Liver (tissue), 9 donors: Measurements from ENCODE around the gene RTEL1. TPM values are rescaled to one million over a fixed set of nuclear protein-coding genes. Genes with fewer than 3 reads are reported as not detected.

Source experiments
- DNase-seq: peaks from one replicate; pipeline ENCODE4 v3.0.0-alpha.2; 2017; ENCODE audit warnings: low spot score
- H3K27ac ChIP-seq, 2 donors: one replicate each; pipeline ENCODE4 v1.7.0; 2013; ENCODE audit warnings: inconsistent platforms in 2 of 2, low read length in 2 of 2, control low read depth in 1 of 2, low read depth in 1 of 2, mild to moderate bottlenecking in 1 of 2
- H3K27me3 ChIP-seq, 4 donors: one replicate each; pipeline versions ENCODE4 v1.6.1 to v1.7.0; 2013; ENCODE audit warnings: low read length in 3 of 4, inconsistent platforms in 1 of 4, mild to moderate bottlenecking in 1 of 4, moderate library complexity in 1 of 4; ENCODE audit not compliant: control insufficient read depth in 4 of 4, insufficient read depth in 4 of 4
- H3K36me3 ChIP-seq, 4 donors: one replicate each; pipeline versions ENCODE4 v1.6.1 to v1.7.0; 2013; ENCODE audit warnings: low read length in 3 of 4, mild to moderate bottlenecking in 3 of 4, low read depth in 1 of 4, moderate library complexity in 1 of 4; ENCODE audit not compliant: control insufficient read depth in 4 of 4, insufficient read depth in 3 of 4
- H3K4me1 ChIP-seq, 4 donors: one replicate each; pipeline versions ENCODE4 v1.6.1 to v1.7.0; 2013; ENCODE audit warnings: low read length in 3 of 4, mild to moderate bottlenecking in 3 of 4, moderate library complexity in 1 of 4; ENCODE audit not compliant: control insufficient read depth in 4 of 4, insufficient read depth in 4 of 4
- H3K4me3 ChIP-seq, 3 donors: one replicate each; pipeline versions ENCODE4 v1.6.1 to v1.7.0; 2013; ENCODE audit warnings: low read length in 3 of 3, control low read depth in 1 of 3, low read depth in 1 of 3, mild to moderate bottlenecking in 1 of 3
- H3K9ac ChIP-seq, 2 donors: one replicate each; pipeline ENCODE4 v1.7.0; 2013; ENCODE audit warnings: low read length in 2 of 2, mild to moderate bottlenecking in 2 of 2, moderate library complexity in 2 of 2, control low read depth in 1 of 2, low read depth in 1 of 2
- H3K9me3 ChIP-seq, 4 donors: one replicate each; pipeline versions ENCODE4 v1.6.1 to v1.7.0; 2013; ENCODE audit warnings: low read length in 3 of 4; ENCODE audit not compliant: control insufficient read depth in 4 of 4
- FOXA1 ChIP-seq: IDR thresholded peaks from 2 replicates; pipeline ENCODE4 v1.6.1; 2016; ENCODE audit warnings: antibody characterized with exemption
- FOXA2 ChIP-seq: IDR thresholded peaks from 2 replicates; pipeline ENCODE4 v1.6.1; 2016; ENCODE audit warnings: antibody characterized with exemption
- GABPA ChIP-seq, 2 donors: IDR thresholded peaks in 1 of 2; conservative IDR thresholded peaks in 1 of 2; 2 replicates each; pipeline ENCODE4 v1.6.1; 2016; ENCODE audit warnings: antibody characterized with exemption in 2 of 2, mild to moderate bottlenecking in 1 of 2, moderate library complexity in 1 of 2
- HNF4A ChIP-seq, 2 donors: conservative IDR thresholded peaks; 2 replicates each; pipeline ENCODE4 v1.6.1; 2016; ENCODE audit warnings: antibody characterized with exemption in 2 of 2, mild to moderate bottlenecking in 2 of 2
- HNF4G ChIP-seq: IDR thresholded peaks from 2 replicates; pipeline ENCODE4 v1.6.1; 2016; ENCODE audit warnings: antibody characterized with exemption
- JUND ChIP-seq, 2 donors: IDR thresholded peaks; 2 replicates each; pipeline ENCODE4 v1.6.1; 2016; ENCODE audit warnings: antibody characterized with exemption in 2 of 2
- NR2F2 ChIP-seq: IDR thresholded peaks from 2 replicates; pipeline ENCODE4 v1.6.1; 2016; ENCODE audit warnings: antibody characterized with exemption
- RAD21 ChIP-seq, 2 donors: IDR thresholded peaks; 2 replicates each; pipeline ENCODE4 v1.6.1; 2016; ENCODE audit warnings: antibody characterized with exemption in 2 of 2, mild to moderate bottlenecking in 2 of 2
- SP1 ChIP-seq: IDR thresholded peaks from 2 replicates; pipeline ENCODE4 v1.6.1; 2018; ENCODE audit warnings: antibody characterized with exemption, mild to moderate bottlenecking
- TAF1 ChIP-seq: conservative IDR thresholded peaks from 2 replicates; pipeline ENCODE4 v1.6.1; 2016; ENCODE audit warnings: antibody characterized with exemption, mild to moderate bottlenecking
- YY1 ChIP-seq: IDR thresholded peaks from 2 replicates; pipeline ENCODE4 v1.6.1; 2016; ENCODE audit warnings: antibody characterized with exemption, mild to moderate bottlenecking
- WGBS: extraction: QIAGEN DNeasy Blood & Tissue Kit; methylation state at CpG from one replicate; pipeline ENCODE4 v1.1.7; 2013; 5-methylcytosine and 5-hydroxymethylcytosine counted together
- polyA plus RNA-seq, 2 donors: library from polyadenylated mRNA; stranded (reverse) in 1 of 2; unstranded in 1 of 2; fragments of 200-250 nt in 1 of 2; fragments of >200 nt in 1 of 2; fragmentation: Nextera tagmentation in 1 of 2; extraction: Ambion mirVana in 1 of 2; gene quantifications; one replicate each; pipeline versions ENCODE4 v1.2.1 to v1.2.3, GENCODE V29; 2013 to 2015
- total RNA-seq, 2 donors: library from RNA; depleted of rRNA; stranded (reverse); fragments of >200 nt; gene quantifications; one replicate each; pipeline ENCODE4 v1.2.3, GENCODE V29; 2014
- TF ChIP-seq, protein P1 (sequence below): IDR thresholded peaks from 2 replicates; pipeline ENCODE4 v1.6.1; 2016; ENCODE audit warnings: antibody characterized with exemption
- TF ChIP-seq, protein P2 (sequence below): IDR thresholded peaks from 2 replicates; pipeline ENCODE4 v1.6.1; 2016; ENCODE audit warnings: antibody characterized with exemption
- TF ChIP-seq, protein P3 (sequence below): IDR thresholded peaks from 2 replicates; pipeline ENCODE4 v1.6.1; 2016; ENCODE audit warnings: antibody characterized with exemption
- donor health status: healthy.
- donor health status: healthy.
- donor health status: healthy.
- donor health status: healthy.
- donor health status: healthy.

The RTEL1 gene
- total and polyA plus RNA-seq, 4 donors, result 3.7 to 16.9 (median 7.4) TPM

DNA sequence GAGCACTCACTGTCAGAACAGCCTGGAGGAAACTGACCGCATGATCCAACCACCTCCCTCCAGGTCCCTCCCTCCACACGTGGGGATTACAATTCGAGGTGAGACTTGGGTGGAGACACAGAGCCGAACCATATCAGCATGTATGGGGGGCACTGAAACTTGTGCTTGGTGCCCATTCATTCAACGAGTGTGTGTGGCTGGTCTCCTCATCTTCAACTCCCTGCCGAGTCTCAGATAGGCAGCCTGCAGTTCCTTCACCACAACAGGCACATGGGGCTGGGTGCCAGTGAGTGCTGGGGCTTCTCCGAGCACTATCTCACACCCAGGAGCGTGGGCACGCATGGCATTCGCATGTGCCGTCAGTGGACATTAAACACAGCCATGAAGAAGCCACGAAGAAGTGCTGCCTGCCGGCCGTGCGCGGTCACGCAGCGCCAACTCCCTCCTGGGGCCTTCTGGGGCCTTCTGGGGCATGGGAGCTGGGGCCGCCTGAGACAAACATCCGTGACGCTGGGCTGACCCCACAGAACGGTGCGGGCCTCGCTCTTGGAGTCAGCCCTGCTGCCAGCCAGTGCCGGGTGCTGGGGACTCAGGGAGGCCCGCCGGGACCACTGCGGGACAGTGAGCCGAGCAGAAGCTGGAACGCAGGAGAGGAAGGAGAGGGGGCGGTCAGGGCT lies 714 bp upstream of the RTEL1 start:
- peaks cover 0 to 9% (median 3%) of the 10 kb centered on the region in 4 donors for H3K36me3 ChIP-seq
- peak overlapping the region; percentile 88 to 90 for H3K27ac ChIP-seq
- TF ChIP-seq NR2F2, result no peak
- no peak for TF ChIP-seq SP1
- no peak for TF ChIP-seq FOXA1
- TF ChIP-seq, protein P1, sequence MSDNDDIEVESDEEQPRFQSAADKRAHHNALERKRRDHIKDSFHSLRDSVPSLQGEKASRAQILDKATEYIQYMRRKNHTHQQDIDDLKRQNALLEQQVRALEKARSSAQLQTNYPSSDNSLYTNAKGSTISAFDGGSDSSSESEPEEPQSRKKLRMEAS, result no peak
- no peak for TF ChIP-seq HNF4G
- no peak for TF ChIP-seq HNF4A (conservative IDR thresholded peaks at IDR 0.05)
- no peak for TF ChIP-seq TAF1
- no peak for TF ChIP-seq GABPA (IDR thresholded peaks at IDR 0.05 in 1 of 2, conservative IDR thresholded peaks at IDR 0.05 in 1 of 2)
- no peak for TF ChIP-seq RAD21 (IDR thresholded peaks at IDR 0.05)
- TF ChIP-seq, protein P2, sequence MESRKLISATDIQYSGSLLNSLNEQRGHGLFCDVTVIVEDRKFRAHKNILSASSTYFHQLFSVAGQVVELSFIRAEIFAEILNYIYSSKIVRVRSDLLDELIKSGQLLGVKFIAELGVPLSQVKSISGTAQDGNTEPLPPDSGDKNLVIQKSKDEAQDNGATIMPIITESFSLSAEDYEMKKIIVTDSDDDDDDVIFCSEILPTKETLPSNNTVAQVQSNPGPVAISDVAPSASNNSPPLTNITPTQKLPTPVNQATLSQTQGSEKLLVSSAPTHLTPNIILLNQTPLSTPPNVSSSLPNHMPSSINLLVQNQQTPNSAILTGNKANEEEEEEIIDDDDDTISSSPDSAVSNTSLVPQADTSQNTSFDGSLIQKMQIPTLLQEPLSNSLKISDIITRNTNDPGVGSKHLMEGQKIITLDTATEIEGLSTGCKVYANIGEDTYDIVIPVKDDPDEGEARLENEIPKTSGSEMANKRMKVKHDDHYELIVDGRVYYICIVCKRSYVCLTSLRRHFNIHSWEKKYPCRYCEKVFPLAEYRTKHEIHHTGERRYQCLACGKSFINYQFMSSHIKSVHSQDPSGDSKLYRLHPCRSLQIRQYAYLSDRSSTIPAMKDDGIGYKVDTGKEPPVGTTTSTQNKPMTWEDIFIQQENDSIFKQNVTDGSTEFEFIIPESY, result no peak
- no peak for TF ChIP-seq JUND (IDR thresholded peaks at IDR 0.05)
- H3K27me3 ChIP-seq, result peaks cover 0 to 4% (median 0%) of the 10 kb centered on the region in 4 donors
- H3K4me3 ChIP-seq, result peak overlapping the region; percentile 53 to 88 (median 63)
- no peaks in the 10 kb centered on the region for H3K9me3 ChIP-seq
- peak overlapping the region in 1 of 2 donors; percentile 61 for H3K9ac ChIP-seq
- no peak for DNase-seq
- 64% methylated on average over 31 of the region's 31 CpGs for WGBS
- peaks cover 10 to 31% (median 17%) of the 10 kb centered on the region in 4 donors for H3K4me1 ChIP-seq

DNA sequence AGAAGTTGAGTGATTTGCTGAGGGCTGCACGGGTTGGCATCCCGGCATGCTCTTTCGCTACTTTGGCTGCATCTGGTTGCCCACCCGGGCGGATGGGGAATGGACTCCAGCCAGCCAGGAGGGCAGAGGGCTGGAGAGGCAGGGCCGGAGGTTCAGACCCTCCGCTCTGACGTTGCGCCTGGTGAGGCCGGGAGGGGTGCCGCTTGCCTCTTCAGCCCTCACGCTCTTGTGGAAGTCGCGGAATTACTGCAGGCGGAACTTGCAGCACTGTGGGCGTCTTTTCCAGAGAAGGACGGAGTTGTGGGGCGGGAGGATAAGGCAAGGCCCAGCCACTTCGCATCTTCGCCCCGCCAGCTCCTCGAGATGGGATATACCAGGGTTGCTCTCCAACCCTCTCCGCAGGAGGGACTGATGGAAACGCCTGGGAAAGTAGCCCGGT lies 656 bp downstream of the RTEL1 start:
- no peak for DNase-seq
- H3K9ac ChIP-seq, result peak overlapping the region; percentile 32 to 57

More for the DNA sequence above, 656 bp downstream of the RTEL1 start:
- H3K4me3 ChIP-seq, result peak overlapping the region; percentile 63 to 88 (median 81)
- no peaks in the 10 kb centered on the region for H3K9me3 ChIP-seq
- H3K27me3 ChIP-seq, result no peaks in the 10 kb centered on the region
- H3K36me3 ChIP-seq, result peaks cover 0 to 18% (median 8%) of the 10 kb centered on the region in 4 donors
- H3K4me1 ChIP-seq, result peaks cover 3 to 21% (median 17%) of the 10 kb centered on the region in 4 donors
- H3K27ac ChIP-seq, result peak overlapping the region; percentile 88 to 90
- WGBS, result 5% methylated on average over 25 of the region's 25 CpGs
- TF ChIP-seq, protein P2, result no peak
- TF ChIP-seq YY1, result no peak
- no peak for TF ChIP-seq NR2F2
- no peak for TF ChIP-seq FOXA1
- no peak for TF ChIP-seq TAF1
- TF ChIP-seq FOXA2, result no peak
- TF ChIP-seq HNF4A (conservative IDR thresholded peaks at IDR 0.05), result no peak
- TF ChIP-seq, protein P3, sequence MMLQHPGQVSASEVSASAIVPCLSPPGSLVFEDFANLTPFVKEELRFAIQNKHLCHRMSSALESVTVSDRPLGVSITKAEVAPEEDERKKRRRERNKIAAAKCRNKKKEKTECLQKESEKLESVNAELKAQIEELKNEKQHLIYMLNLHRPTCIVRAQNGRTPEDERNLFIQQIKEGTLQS, result no peak
- no peak for TF ChIP-seq JUND (IDR thresholded peaks at IDR 0.05)
- TF ChIP-seq HNF4G, result no peak
